ENCODE results near the gene PAMR1. TPM values are rescaled to one million over a fixed set of nuclear protein-coding genes. Genes with fewer than 3 reads are reported as not detected.

PAMR1 gene
- 1 to 10 TPM; 2.0 to 4.2 (median 2.8) TPM for total RNA-seq
- long read RNA-seq, partial matches to known transcripts: 0 of 1 reads
- long read RNA-seq, other reads (novel, unspliced or antisense): 0 of 1 reads

- 5% methylated on average over 13 of the region's 34 CpGs for WGBS (ENCODE audit: insufficient coverage, low coverage, low lambda C conversion rate, missing lambda C conversion rate)
- ATAC-seq (peak; percentile 49 to 62 (median 52)), DNase-seq (peak in 2 of 3 donors; percentile 44 to 54)
- Histone ChIP-seq H3K4me3 (peak within 1 kb of the TSS in 1 of 3 donors; percentile 12), H3K27ac (no peak within 1 kb of the TSS), H3K4me1 (no peaks in the 10 kb centered on the region), H3K27me3 (no peaks in the 10 kb centered on the region), H3K9me3 (no peaks in the 10 kb centered on the region), H3K36me3 (no peaks in the 10 kb centered on the region)
- TF ChIP-seq POLR2A (IDR thresholded peaks at IDR 0.05): no peak
- no peak for TF ChIP-seq CTCF (IDR thresholded peaks at IDR 0.05)
- intact Hi-C loops (cut with DNase I): no loop called here
Measured at GRCh38 chr11:35525501-35526175, at the start of gene PAMR1. TSS of gene PAMR1 (minus strand) at chr11:35525616. CDS start at chr11:35525585, 31 bp downstream.

- DNase-seq: no peak
- no peak for ATAC-seq
- Histone ChIP-seq H3K4me1 (no peaks in the 10 kb centered on the region), H3K9me3 (no peaks in the 10 kb centered on the region), H3K27me3 (no peaks in the 10 kb centered on the region), H3K36me3 (no peaks in the 10 kb centered on the region), H3K27ac (no peak overlapping the region), H3K4me3 (no peak overlapping the region)
- intact Hi-C loops (cut with DNase I): no loop called here
- no peak for TF ChIP-seq CTCF (IDR thresholded peaks at IDR 0.05)
- TF ChIP-seq POLR2A (IDR thresholded peaks at IDR 0.05): no peak
- 50% methylated on average over 3 of the region's 3 CpGs for WGBS (ENCODE audit: insufficient coverage, low coverage, low lambda C conversion rate, missing lambda C conversion rate)
Measured at GRCh38 chr11:35571696-35572095, 46.3 kb upstream of the PAMR1 start.

GRCh38 chr11:35567737-35568465 is 42.5 kb upstream of the PAMR1 start:
- Histone ChIP-seq H3K4me1 (no peaks in the 10 kb centered on the region), H3K4me3 (no peak overlapping the region), H3K27ac (no peak overlapping the region), H3K27me3 (no peaks in the 10 kb centered on the region), H3K9me3 (no peaks in the 10 kb centered on the region), H3K36me3 (no peaks in the 10 kb centered on the region)
- intact Hi-C loops (cut with DNase I): no loop called here
- TF ChIP-seq POLR2A (IDR thresholded peaks at IDR 0.05) (no peak), CTCF (IDR thresholded peaks at IDR 0.05) (no peak)
- ATAC-seq: no peak
- DNase-seq: no peak
- WGBS (ENCODE audit: insufficient coverage, low coverage, low lambda C conversion rate, missing lambda C conversion rate): no CpG with 5 or more reads among the region's 1 CpG

GRCh38 chr11:35566885-35567284 is 41.5 kb upstream of the PAMR1 start:
- H3K27ac ChIP-seq: no peak overlapping the region

More at GRCh38 chr11:35566885-35567284, 41.5 kb upstream of the PAMR1 start:
- TF ChIP-seq CTCF (IDR thresholded peaks at IDR 0.05) (no peak), POLR2A (IDR thresholded peaks at IDR 0.05) (no peak)
- H3K4me1 ChIP-seq: no peaks in the 10 kb centered on the region
- no peaks in the 10 kb centered on the region for H3K27me3 ChIP-seq
- no peak for DNase-seq
- H3K36me3 ChIP-seq: no peaks in the 10 kb centered on the region
- H3K9me3 ChIP-seq: no peaks in the 10 kb centered on the region
- H3K4me3 ChIP-seq: no peak overlapping the region
- ATAC-seq: no peak
- intact Hi-C loops (cut with DNase I): no loop called here
- 36% methylated on average over 3 of the region's 3 CpGs for WGBS (ENCODE audit: insufficient coverage, low coverage, low lambda C conversion rate, missing lambda C conversion rate)

Data from right lobe of liver (tissue), 6 donors.